Measurements from ENCODE around the gene CYP8B1. TPM values are rescaled to one million over a fixed set of nuclear protein-coding genes. Genes with fewer than 3 reads are reported as not detected.

Gene CYP8B1
- total RNA-seq, 6 donors from 2014 or later: 0.13 to 0.14 TPM; not detected in 4

Other genes starting within 250 kb of the CYP8B1 start
- 10 to 100 TPM; 25.1 to 35.8 (median 29.9) TPM for gene ZBTB47, start 222.2 kb downstream of the CYP8B1 start, total RNA-seq
- gene KLHL40, start 190.3 kb downstream of the CYP8B1 start, total RNA-seq: not detected
- 1 to 10 TPM in 2 of 6 donors, under 1 TPM in 2, not detected in 2; 0.71 to 1.6 (median 0.98) TPM for gene HHATL, start 173.1 kb downstream of the CYP8B1 start, total RNA-seq
- gene CCDC13, start 102.6 kb downstream of the CYP8B1 start, total RNA-seq: 10 to 100 TPM in 1 of 6 donors, 1 to 10 TPM in 5; 2.1 to 12.8 (median 3.0) TPM
- gene HIGD1A, start 71.4 kb downstream of the CYP8B1 start, total RNA-seq: 100 to 1,000 TPM in 2 of 6 donors, 10 to 100 TPM in 4; 26.2 to 108 (median 73.3) TPM
- 1 to 10 TPM in 5 of 6 donors, not detected in 1; 1.1 to 8.2 (median 2.3) TPM for gene ACKR2, start 66.4 kb downstream of the CYP8B1 start, total RNA-seq
- 10 to 100 TPM in 1 of 6 donors, 1 to 10 TPM in 5; 4.1 to 10.5 (median 6.3) TPM for gene ZNF662, start 30.3 kb upstream of the CYP8B1 start, total RNA-seq
- 1 to 10 TPM; 2.5 to 9.4 (median 7.7) TPM for gene GASK1A, start 103.4 kb upstream of the CYP8B1 start, total RNA-seq
- gene POMGNT2, start 230.2 kb upstream of the CYP8B1 start, total RNA-seq: 10 to 100 TPM; 10.5 to 25.1 (median 14.1) TPM